WI38 (cell line): ENCODE measurements around the gene KIF26A.
"Not testable (repeated sequence)": the region's sequence is repeated elsewhere in the genome, so short reads cannot be mapped to it uniquely, and the experiment has no call there.

Experiments used
- H3K4me3 ChIP-seq: 2 replicates; pipeline ENCODE4 v1.5.1; 2011; ENCODE audit warnings: low read depth, mild to moderate bottlenecking, control low read depth, low read length
- TF ChIP-seq, protein P1 (sequence below): IDR thresholded peaks from 2 replicates; pipeline ENCODE4 v1.5.1; 2012; ENCODE audit warnings: low read depth, mild to moderate bottlenecking, control low read depth, low read length

KIF26A gene

DNA sequence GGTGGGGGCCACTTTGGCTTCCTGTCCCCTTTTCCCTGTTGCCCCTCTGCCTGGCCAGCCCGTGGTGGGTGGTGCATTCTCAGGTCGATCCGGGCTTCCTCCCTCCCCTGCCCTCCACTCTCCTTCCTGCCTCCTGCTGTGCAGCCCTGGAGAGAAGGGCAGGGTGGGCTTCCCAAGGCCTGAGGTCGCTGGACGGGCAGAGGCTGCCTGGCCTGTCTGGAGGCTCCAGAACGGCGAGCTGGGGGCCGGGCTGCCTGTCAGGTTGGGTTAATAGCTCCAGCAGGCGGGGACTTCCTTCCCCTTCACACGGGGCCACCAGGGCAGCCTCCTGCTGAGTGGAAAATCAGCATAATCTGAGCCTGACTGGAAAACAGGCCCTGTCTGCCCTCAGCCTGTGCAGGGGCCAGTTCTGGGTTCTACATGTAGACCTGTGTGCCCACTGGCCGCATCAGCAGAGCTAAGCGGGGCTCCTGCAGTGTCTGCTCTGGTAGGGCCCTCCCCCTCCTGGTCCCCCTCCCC, 11.3 kb downstream of the KIF26A start:
- no peak overlapping the region for H3K4me3 ChIP-seq
- TF ChIP-seq, protein P1, sequence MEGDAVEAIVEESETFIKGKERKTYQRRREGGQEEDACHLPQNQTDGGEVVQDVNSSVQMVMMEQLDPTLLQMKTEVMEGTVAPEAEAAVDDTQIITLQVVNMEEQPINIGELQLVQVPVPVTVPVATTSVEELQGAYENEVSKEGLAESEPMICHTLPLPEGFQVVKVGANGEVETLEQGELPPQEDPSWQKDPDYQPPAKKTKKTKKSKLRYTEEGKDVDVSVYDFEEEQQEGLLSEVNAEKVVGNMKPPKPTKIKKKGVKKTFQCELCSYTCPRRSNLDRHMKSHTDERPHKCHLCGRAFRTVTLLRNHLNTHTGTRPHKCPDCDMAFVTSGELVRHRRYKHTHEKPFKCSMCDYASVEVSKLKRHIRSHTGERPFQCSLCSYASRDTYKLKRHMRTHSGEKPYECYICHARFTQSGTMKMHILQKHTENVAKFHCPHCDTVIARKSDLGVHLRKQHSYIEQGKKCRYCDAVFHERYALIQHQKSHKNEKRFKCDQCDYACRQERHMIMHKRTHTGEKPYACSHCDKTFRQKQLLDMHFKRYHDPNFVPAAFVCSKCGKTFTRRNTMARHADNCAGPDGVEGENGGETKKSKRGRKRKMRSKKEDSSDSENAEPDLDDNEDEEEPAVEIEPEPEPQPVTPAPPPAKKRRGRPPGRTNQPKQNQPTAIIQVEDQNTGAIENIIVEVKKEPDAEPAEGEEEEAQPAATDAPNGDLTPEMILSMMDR, result no peak

DNA sequence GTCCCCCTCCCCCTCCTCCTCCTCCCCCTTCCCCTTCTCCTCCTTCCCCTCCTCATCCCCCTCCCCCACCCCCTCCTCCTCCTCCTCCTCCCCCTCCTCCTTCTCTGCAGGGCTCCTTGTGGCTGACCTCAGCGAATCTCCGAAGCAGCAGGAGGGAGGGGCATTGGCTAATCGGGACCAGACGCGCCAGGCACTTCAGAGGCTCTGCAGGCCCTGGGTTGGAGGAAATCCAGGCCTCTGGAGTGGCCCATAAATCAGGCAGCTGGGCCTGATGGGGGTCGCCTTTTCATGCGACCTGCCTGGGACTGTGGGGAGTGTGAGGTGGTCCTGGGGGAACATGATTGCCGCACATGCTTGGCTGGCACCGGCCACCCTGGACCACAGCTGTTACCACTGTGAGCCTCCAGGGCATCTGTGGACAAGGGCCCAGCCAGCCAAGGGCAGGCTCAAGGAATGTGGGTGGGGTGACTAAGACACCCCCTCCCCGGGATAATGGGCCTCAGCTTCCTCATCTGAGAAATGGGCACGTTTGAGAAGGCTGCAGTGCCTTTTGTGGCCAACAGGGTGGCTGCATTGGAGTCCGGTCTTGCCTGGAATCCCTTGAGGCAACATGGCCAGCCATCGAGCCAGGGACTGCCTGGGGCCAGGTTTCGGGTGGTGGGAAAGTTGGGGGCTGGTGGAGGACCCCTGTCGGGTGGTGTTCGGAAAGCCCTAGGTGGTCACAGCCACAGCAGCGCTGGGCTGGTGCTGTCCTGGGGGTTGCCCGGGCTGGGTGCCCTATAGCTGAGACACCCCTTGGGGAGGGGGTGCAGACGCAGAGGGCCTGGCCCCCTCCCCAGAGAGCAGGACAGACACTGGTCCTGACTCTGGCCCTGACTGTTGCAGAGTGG, 12.0 kb downstream of the KIF26A start:
- TF ChIP-seq, protein P1, result 0 out of 2 replicates have a peak, but pooled peaks have one; percentile 8
- no peak overlapping the region for H3K4me3 ChIP-seq

DNA sequence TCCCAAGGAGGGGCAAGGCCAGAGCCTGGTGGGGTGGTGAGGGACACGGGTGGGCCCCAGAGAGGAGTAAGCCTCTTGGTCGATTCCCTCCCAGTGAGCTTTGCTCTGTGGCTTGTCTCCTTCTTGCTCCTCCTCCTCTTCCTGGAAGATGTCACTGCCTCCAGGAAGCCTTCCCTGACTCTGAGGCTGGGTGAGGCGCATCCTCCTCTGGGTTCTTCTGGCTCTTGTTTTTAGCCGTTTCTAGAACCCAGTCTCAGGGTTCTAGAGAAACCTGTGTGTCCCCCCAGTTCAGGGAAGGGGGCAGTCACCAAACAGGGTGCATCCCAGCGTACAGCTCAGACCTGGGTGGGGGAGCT, 12.6 kb downstream of the KIF26A start:
- TF ChIP-seq, protein P1, result no peak

DNA sequence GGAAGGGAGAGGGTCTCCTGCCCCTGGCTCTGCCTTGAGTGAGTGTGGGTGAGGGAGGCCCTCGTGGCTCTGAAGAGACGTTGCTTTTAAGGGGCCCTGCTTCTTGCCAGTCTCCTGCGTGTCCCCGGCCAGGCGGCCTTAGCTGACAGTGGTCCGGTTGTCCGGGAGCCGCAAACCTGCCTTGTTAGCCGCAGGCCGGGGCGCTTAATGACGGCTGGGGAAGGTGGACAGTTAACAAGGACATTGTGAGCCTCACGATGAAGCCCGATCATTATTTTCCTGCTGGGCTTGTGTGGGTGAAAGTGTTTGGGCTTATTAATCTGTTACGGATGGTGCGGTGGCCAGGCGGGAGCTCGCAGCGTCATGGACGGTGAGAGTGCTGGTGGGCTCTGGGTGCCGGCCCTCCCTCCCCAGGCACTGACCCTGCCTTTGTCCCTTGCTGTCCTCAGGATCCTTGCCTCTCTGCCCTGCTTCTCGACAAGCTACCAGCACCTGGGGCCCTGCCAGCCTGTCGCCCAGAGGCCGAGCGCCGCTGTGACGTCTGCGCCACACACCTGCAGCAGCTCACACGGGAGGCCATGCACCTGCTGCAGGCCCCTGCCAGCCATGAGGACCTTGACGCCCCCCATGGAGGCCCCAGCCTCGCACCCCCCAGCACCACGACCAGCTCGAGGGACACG, 13.3 kb downstream of the KIF26A start:
- no peak overlapping the region for H3K4me3 ChIP-seq
- TF ChIP-seq, protein P1, result no peak

More for the DNA sequence above, 12.6 kb downstream of the KIF26A start:
- H3K4me3 ChIP-seq, result no peak overlapping the region

DNA sequence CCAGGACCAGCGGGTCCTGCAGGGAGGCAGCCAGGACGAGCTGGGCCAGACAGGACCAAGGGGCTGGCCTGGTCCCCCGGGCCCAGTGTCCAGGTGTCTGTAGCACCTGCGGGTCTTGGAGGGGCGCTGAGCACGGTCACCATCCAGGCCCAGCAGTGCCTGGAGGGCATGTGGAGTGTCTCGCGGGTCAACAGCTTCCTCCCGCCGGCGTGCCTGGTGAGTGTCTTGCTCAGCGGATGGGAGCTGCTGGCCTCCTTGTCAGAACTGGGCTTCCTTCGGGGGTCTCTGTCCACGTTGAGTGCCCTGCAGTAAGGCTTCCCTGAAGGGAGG, 13.8 kb downstream of the KIF26A start:
- TF ChIP-seq, protein P1, result no peak
- no peak overlapping the region for H3K4me3 ChIP-seq

DNA sequence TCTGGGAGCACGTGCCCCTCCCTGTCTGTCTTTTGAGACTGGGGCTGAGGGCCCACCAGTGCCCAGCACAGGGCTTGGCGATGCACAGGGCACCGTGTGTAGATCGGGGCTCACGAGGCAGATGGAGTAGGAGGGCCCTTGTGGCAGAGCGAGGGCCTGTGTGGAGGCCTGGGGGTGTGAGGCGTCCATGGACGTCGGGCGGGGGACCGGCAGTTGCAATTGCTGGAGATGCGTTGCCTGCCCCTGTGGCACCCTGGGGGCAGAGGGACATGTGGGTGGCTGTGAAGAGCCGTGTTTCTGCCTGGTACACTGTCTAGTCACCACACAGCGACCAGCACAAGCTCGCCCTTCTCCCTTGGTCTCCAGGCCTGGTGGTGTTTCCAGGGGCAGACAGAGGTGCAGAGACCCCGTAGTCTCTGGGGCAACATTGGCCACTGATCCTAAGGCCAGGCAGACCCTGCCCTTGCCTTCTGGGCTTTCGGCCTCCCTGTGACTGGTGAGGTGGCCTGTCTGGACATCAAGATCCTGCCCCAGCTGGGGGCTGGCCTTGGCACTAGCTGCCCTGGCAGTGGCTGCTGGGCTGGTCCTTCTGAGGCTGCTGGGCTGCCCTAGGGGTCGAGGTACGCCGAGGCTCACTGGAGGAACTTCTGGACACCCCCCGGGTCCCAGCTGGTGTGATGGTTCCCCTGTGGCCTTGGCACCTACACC, 14.5 kb downstream of the KIF26A start:
- TF ChIP-seq, protein P1, result no peak
- no peak overlapping the region for H3K4me3 ChIP-seq

DNA sequence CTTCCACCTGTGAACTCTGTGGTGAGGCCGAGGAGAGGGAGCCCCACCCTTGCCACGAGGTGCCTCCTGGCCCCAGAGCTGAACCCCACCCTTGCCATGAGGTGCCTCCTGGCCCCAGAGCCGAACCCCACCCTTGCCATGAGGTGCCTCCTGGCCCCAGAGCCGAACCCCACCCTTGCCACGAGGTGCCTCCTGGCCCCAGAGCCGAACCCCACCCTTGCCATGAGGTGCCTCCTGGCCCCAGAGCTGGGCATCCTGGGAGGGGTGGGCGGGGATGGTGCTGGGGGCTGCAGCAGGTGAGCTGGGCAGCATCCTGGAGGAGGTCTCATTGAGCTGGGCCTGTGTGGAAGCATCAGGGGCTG, 15.0 kb downstream of the KIF26A start:
- not testable (repeated sequence) for H3K4me3 ChIP-seq
